ENCODE data around the gene C11orf65. TPM values are rescaled to one million over a fixed set of nuclear protein-coding genes. Genes with fewer than 3 reads are reported as not detected.

C11orf65 gene
- under 1 TPM; 0.50 to 0.64 TPM for total RNA-seq

- no peaks in the 10 kb centered on the region for H3K9me3 ChIP-seq
- H3K4me3 ChIP-seq: peak within 1 kb of the TSS; percentile 59
- no peaks in the 10 kb centered on the region for H3K27me3 ChIP-seq
- H3K27ac ChIP-seq: peak within 1 kb of the TSS; percentile 99
- no peak for TF ChIP-seq CTCF (IDR thresholded peaks at IDR 0.05)
- intact Hi-C loops (cut with DNase I): no loop called here
- DNase-seq: peak; percentile 98
- H3K36me3 ChIP-seq: no peaks in the 10 kb centered on the region
- peak within 1 kb of the TSS; percentile 85 to 94 for H3K9ac ChIP-seq (ENCODE audit: low read depth in 2 of 2, low read length in 2 of 2)
- no peaks in the 10 kb centered on the region for H3K4me1 ChIP-seq
These were observed at the start of gene C11orf65 for GRCh38 chr11:108467091-108467823. TSS of gene C11orf65 (minus strand) at chr11:108467529. CDS start at chr11:108461559, 5,970 bp downstream.

DNA sequence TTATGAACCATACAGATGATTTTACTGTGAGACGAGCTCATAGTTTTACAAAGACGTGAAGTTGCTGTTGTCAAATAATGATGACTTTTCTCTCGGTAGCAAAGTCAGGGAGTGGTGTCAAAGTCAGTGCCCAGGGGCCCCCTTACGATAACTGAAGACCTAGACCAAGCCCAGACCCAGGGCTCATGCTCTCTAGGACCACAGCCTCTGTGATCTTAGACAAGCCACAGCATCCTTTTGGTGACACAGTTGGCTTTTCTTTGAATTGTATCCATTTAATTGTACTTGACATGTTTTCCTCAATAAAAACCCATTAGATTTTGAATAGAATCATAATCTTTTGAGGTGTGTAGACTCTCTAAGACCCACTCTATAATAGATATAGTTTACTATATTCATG lies 48.8 kb upstream of the C11orf65 start:
- no peak overlapping the region for H3K4me3 ChIP-seq
- no peaks in the 10 kb centered on the region for H3K4me1 ChIP-seq
- H3K27ac ChIP-seq: no peak overlapping the region
- no peaks in the 10 kb centered on the region for H3K27me3 ChIP-seq
- no peaks in the 10 kb centered on the region for H3K9me3 ChIP-seq
- no peak for DNase-seq
- no peak overlapping the region for H3K9ac ChIP-seq (ENCODE audit: low read depth in 2 of 2, low read length in 2 of 2)
- TF ChIP-seq CTCF (IDR thresholded peaks at IDR 0.05): no peak
- no peaks in the 10 kb centered on the region for H3K36me3 ChIP-seq
- intact Hi-C loops (cut with DNase I): no loop called here

- DNase-seq: no peak
- Histone ChIP-seq H3K9ac (ENCODE audit: low read depth in 2 of 2, low read length in 2 of 2) (no peak overlapping the region), H3K9me3 (no peaks in the 10 kb centered on the region), H3K36me3 (no peaks in the 10 kb centered on the region), H3K4me3 (no peak overlapping the region), H3K27ac (no peak overlapping the region), H3K4me1 (no peaks in the 10 kb centered on the region), H3K27me3 (no peaks in the 10 kb centered on the region)
- TF ChIP-seq CTCF (IDR thresholded peaks at IDR 0.05): no peak
- intact Hi-C loops (cut with DNase I): no loop called here
These were observed 45.4 kb upstream of the C11orf65 start for GRCh38 chr11:108512708-108513107.

GRCh38 chr11:108511851-108512474 lies 44.6 kb upstream of the C11orf65 start:
- DNase-seq: no peak
- Histone ChIP-seq H3K9me3 (no peaks in the 10 kb centered on the region), H3K27me3 (no peaks in the 10 kb centered on the region), H3K4me3 (no peak overlapping the region), H3K9ac (ENCODE audit: low read depth in 2 of 2, low read length in 2 of 2) (no peak overlapping the region), H3K36me3 (no peaks in the 10 kb centered on the region), H3K27ac (no peak overlapping the region), H3K4me1 (no peaks in the 10 kb centered on the region)
- intact Hi-C loops (cut with DNase I): no loop called here
- no peak for TF ChIP-seq CTCF (IDR thresholded peaks at IDR 0.05)

DNA sequence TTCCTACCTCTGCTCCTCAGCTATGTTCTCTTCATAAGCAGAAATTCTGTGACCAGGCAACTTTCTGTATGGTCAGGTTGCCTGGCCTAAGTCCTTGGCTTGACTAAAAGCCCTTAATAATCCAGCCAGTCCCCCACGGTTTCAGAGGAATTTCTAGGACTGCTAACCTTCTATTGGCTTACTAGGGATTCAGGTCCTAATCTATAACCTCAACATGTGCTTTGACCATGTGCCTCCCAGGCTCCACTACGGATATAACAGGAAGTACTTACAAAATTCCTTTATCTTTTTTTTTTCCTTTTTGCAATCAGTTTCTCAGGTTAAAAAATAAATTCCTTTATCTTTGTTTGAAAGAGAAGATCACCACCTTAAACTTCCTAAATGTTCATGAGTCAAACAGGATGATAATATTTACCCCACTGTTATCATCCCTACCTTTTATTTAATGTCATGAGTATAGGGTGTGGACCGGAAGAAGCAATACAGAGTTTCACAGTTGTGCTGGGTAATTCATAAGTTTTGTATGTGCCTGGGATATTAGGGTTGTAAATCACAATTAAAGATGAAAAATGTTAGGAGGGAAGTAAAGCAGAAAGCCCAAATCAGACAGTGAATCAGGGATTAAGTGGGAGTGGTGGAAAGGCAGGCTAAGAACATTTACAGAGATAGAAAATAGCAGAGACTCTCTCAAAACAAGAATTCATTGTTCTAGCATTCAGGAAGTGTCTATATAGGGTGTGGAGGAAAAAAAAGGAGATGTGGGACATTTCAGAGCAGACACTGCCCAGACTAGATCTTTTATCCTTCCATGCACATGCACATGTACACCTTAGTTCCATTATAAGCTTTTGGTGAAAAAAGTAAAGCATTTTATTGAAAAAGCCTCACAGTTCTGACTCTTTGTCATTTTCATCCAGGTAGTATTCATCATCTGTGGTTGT lies 41.6 kb upstream of the C11orf65 start:
- Histone ChIP-seq H3K36me3 (no peaks in the 10 kb centered on the region), H3K27ac (peak overlapping the region; percentile 34), H3K9ac (ENCODE audit: low read depth in 2 of 2, low read length in 2 of 2) (no peak overlapping the region), H3K4me1 (no peaks in the 10 kb centered on the region), H3K27me3 (no peaks in the 10 kb centered on the region), H3K4me3 (no peak overlapping the region), H3K9me3 (no peaks in the 10 kb centered on the region)
- intact Hi-C loops (cut with DNase I): no loop called here
- TF ChIP-seq CTCF (IDR thresholded peaks at IDR 0.05): no peak
- DNase-seq: no peak
